ENCODE data around the gene NPTXR.

Gene NPTXR

DNA sequence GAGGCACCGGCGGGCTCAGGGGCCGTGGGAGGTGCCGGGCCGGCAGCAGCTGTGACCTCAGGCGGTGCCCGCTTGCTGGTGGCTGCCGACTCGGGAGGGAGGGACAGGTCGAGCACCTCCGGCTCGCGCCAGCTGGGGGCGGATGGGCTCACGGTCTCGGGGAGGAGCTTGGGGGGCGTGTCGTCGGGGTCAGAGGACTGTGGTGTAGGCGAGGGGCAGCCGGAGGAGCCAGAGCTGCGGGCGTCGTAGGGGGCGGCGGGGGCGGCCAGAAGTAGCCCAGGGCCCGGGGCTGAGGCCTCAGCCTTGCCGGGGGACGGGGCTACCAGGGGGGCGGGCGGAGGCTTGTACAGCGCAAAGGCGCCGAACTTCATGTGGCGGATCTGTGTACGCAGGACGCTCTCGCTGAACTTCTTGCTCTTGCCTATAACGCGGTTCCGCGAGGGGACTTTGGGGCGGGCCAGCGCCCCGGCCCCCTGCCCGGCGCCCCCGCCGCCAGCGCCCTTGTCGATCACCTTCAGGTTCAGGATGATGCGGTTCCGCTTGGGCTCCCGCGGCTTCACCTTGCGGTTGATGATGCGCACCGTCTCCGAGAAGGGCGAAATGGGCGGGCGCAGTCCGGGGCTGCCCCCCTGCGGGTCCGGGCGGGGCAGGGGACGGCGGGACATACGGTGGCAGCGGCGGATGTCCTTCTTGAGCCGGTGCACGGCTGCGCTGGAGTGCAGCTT is 22.7 kb upstream of the NPTXR start:
- H3K36me3 ChIP-seq = peaks cover 48 to 71% (median 59%) of the 10 kb centered on the region in 11 experiments
- peak overlapping the region in 1 of 11 experiments; percentile 42; a peak in 2 of 22 replicates for H3K4me2 ChIP-seq
- H3K9ac ChIP-seq = no peak overlapping the region
- peaks cover 78 to 96% (median 87%) of the 10 kb centered on the region in 11 experiments for H4K20me1 ChIP-seq
- TF ChIP-seq Cebpa-rat (IDR thresholded peaks at IDR 0.05) = no peak
- peaks cover 70 to 83% (median 79%) of the 10 kb centered on the region in 10 experiments for H3K4me1 ChIP-seq
- no peaks in the 10 kb centered on the region for H3K27me3 ChIP-seq
- no peaks in the 10 kb centered on the region for H3K9me3 ChIP-seq (replicated peaks in 1 of 11)
- no peak overlapping the region for H3K27ac ChIP-seq
- no peak overlapping the region for H3K4me3 ChIP-seq

DNA sequence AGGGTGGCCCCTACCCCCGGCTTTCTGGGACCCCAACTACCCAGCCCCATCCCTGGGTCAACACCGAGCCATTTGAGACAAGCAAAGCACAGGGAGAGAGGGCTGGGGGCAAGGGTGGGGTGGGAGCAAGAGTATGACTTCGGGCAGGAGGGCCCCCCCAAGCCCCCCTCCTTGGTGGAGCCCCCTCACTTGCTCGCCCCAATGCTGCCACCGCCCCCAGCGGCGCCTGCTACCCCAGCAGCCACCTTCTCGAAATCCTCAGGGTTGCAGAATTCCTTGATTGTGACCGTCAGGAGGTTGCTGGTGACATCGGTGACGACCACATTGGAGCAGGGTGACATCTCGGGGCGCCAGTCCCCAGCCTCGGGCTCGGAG is 22.2 kb upstream of the NPTXR start:
- Histone ChIP-seq H4K20me1 (peaks cover 83 to 98% (median 92%) of the 10 kb centered on the region in 11 experiments), H3K9me3 (replicated peaks in 1 of 11) (no peaks in the 10 kb centered on the region), H3K4me2 (peak overlapping the region in 2 of 11 experiments; percentile 40 to 42; a peak in 3 of 22 replicates), H3K36me3 (peaks cover 48 to 71% (median 60%) of the 10 kb centered on the region in 11 experiments), H3K4me1 (peaks cover 75 to 87% (median 83%) of the 10 kb centered on the region in 10 experiments), H3K4me3 (no peak overlapping the region), H3K27ac (no peak overlapping the region), H3K9ac (peak overlapping the region in 3 of 11 experiments; percentile 23 to 36 (median 26); a peak in 4 of 22 replicates), H3K27me3 (no peaks in the 10 kb centered on the region)
- no peak for TF ChIP-seq Cebpa-rat (IDR thresholded peaks at IDR 0.05)

DNA sequence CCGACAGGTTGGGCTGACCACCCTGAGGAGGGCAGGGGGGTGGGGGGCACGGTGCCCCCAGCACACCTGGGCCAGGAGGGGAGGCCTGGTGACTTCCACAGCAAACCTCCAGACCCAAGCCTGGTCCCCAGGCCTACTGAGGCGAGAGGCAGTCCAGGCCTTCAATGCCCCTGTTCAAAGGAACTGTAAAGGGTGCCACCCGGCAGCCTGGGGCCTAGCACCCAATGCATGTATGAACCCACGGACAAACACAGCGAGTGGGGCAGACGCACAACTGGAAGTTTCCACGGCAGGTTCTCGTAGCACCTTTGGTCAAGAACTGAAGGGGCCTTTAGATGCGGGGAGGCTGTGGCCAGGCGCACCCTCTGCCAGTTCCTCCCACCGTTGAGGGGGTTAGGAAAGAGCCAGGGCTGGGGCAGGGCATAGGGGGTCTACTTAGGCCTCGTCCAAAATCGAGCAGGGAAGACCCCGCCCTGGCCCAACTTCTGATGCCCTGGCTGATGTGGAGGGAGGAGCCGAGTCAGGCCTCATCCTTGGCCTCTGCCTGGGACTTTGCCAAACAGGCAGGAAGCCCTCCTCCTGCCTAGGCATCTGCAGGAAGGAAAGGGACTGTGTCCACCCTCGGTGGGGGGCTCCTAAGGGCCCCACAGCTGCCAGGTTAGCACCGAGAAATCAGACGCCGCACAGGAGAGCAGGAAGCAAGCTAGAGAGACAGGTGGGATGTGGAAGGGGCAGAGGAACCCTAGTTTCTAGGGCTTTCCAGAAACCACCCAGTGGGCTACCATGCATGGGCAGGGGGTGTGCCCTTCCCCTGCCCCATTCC is 21.6 kb upstream of the NPTXR start:
- Histone ChIP-seq H3K9me3 (replicated peaks in 1 of 11) (no peaks in the 10 kb centered on the region), H3K27me3 (no peaks in the 10 kb centered on the region), H3K9ac (peak overlapping the region in 8 of 11 experiments; percentile 10 to 44 (median 32); a peak in 9 of 22 replicates), H3K36me3 (peaks cover 48 to 71% (median 60%) of the 10 kb centered on the region in 11 experiments), H3K4me3 (no peak overlapping the region), H4K20me1 (peaks cover 88 to 98% (median 97%) of the 10 kb centered on the region in 11 experiments), H3K27ac (peak overlapping the region in 2 of 11 experiments; percentile 1 to 27; a peak in 1 of 22 replicates), H3K4me1 (peaks cover 75 to 89% (median 83%) of the 10 kb centered on the region in 10 experiments), H3K4me2 (peak overlapping the region in 5 of 11 experiments; percentile 12 to 42 (median 39); a peak in 7 of 22 replicates)
- TF ChIP-seq Cebpa-rat (IDR thresholded peaks at IDR 0.05) = no peak

DNA sequence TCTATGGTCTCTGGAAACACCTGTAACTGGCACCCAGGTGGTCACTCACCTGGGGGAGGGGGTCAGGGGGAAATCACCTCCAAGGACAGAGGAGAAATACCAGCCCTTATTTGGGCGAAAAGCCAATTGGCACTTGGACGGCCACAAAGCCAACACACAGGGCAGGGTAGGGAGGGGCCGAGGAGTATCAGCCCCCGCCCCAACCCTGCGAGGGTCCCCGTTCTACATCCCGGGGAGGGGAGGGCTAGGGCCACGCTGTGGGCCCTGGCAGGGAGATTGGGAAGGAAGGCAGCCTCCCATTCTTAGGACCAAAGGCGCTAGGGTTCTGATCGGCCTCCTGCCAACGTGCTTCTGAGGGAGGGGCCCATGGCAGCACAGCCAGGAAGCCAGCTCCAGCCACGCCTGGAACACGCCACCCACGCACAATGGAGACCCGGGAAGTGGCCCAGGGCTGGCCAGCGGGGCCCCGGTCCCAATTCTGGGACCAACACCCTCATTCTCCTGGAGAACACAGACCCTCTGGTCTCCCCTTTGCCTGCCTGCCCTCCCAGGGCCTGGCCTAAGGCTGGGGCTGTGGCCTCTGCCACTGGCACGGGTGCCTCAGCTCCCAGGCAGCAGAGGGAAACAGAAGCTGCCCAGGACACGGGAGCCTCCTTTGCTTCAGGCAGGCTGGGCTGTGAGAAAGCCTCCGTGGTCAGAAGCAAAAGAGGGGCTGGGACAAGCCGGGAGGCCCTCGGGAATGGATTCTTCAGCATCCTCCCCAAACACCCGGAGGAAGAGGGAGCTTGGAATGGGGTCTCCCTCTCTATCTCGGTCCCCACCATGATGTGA is 20.7 kb upstream of the NPTXR start:
- Histone ChIP-seq H3K27ac (peak overlapping the region in 4 of 11 experiments; percentile 9 to 37 (median 27); a peak in 7 of 22 replicates), H3K36me3 (peaks cover 43 to 66% (median 55%) of the 10 kb centered on the region in 11 experiments), H3K4me2 (peak overlapping the region in 10 of 11 experiments; percentile 4 to 47 (median 30); a peak in 9 of 22 replicates), H3K4me1 (peaks cover 70 to 86% (median 78%) of the 10 kb centered on the region in 10 experiments), H3K4me3 (no peak overlapping the region), H4K20me1 (peaks cover 84 to 100% (median 90%) of the 10 kb centered on the region in 11 experiments), H3K27me3 (no peaks in the 10 kb centered on the region), H3K9me3 (replicated peaks in 1 of 11) (no peaks in the 10 kb centered on the region), H3K9ac (peak overlapping the region in 8 of 11 experiments; percentile 7 to 47 (median 34); a peak in 8 of 22 replicates)
- TF ChIP-seq Cebpa-rat (IDR thresholded peaks at IDR 0.05) = no peak

DNA sequence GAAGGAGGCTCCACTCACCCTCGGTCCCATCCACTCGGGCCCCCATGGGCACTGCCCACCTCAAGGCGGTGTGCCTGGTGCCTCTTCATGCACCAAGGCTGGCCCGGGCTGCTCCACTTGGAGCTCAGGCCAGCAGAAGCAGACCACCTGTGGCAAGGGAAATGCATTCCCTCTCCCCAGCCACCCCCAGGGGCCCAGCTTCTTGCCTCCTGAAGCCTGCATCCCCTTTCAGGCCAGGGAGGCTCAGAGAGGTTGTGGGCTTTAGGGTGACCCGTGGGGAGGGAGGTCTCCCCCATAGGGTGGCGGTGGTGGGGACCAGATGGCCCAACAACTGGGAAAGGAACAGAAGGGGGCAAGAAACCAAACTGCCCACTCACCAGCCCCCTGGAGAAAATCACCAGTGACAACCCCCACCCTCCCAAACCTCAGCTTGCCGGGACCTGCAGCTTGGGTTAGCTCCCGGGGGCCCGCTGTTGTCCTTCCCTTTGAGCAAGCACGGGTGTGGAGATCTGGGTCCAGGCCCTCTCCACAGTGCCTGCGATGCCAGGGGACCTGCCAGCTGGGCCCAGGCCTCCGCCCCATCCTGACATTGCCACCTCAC is 19.8 kb upstream of the NPTXR start:
- H3K9me3 ChIP-seq (replicated peaks in 1 of 11) = no peaks in the 10 kb centered on the region
- H3K4me3 ChIP-seq = no peak overlapping the region
- H4K20me1 ChIP-seq = peaks cover 75 to 95% (median 81%) of the 10 kb centered on the region in 11 experiments
- peaks cover 37 to 58% (median 48%) of the 10 kb centered on the region in 11 experiments for H3K36me3 ChIP-seq
- no peak overlapping the region for H3K27ac ChIP-seq
- H3K27me3 ChIP-seq = no peaks in the 10 kb centered on the region
- peaks cover 61 to 77% (median 68%) of the 10 kb centered on the region in 10 experiments for H3K4me1 ChIP-seq
- H3K4me2 ChIP-seq = peak overlapping the region in 8 of 11 experiments; percentile 8 to 50 (median 30); a peak in 8 of 22 replicates
- no peak for TF ChIP-seq Cebpa-rat (IDR thresholded peaks at IDR 0.05)
- H3K9ac ChIP-seq = peak overlapping the region in 2 of 11 experiments; percentile 19 to 22; a peak in 2 of 22 replicates

DNA sequence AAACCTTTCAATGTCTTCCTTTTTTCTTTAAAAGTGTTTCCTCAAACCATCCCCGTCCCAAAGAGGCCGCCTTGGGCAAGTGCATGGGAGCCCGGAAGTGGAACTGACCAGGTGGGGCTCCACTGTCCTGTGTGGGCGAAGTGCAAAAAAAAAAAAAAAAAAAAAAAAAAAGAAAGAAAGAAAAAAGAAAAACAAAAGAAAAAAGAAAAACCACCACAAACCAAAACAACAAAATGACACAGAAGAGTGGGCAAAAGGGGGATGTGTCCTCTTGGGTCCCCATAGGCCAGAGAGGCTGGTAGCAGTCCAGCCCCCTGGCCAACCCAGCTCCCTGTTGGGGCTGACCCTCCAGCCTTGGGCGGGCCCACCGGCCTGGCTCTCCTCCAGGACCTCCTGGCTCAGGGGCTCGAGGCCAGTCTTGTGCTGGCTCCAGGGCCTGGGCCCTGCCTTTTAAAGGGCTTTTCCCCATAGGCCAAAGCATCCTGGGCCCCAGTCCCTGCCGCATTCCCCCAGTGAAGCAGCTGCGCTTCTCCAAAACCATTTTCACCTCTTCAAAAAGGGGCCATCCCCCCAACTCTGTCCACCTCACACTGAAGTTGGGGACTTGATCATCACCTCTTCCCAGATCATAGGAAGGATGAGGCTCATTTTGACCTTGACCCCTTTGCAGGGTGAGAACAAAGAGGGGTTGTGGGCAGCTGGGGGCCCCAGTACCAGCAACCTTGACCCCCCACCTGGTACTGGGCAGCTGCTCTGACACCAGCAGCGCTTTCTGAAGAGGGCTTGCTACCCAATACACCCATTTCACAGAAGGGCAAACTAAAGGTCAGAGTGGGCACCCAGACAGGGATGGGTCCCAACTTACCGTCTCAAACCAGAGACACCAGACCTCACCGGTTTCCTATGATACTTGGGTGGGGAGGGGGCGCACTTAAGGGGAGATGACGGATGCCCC is 18.8 kb upstream of the NPTXR start:
- peaks cover 51 to 67% (median 58%) of the 10 kb centered on the region in 10 experiments for H3K4me1 ChIP-seq
- no peaks in the 10 kb centered on the region for H3K9me3 ChIP-seq (replicated peaks in 1 of 11)
- peak overlapping the region in 3 of 11 experiments; percentile 2 to 20 (median 13); a peak in 1 of 22 replicates for H3K27ac ChIP-seq
- no peak for TF ChIP-seq Cebpa-rat (IDR thresholded peaks at IDR 0.05)
- H3K27me3 ChIP-seq = no peaks in the 10 kb centered on the region
- H4K20me1 ChIP-seq = peaks cover 65 to 86% (median 71%) of the 10 kb centered on the region in 11 experiments
- H3K9ac ChIP-seq = peak overlapping the region in 5 of 11 experiments; percentile 13 to 44 (median 17); a peak in 3 of 22 replicates
- H3K4me3 ChIP-seq = no peak overlapping the region
- H3K36me3 ChIP-seq = peaks cover 31 to 48% (median 39%) of the 10 kb centered on the region in 11 experiments
- H3K4me2 ChIP-seq = peak overlapping the region in 9 of 11 experiments; percentile 5 to 50 (median 26); a peak in 13 of 22 replicates

DNA sequence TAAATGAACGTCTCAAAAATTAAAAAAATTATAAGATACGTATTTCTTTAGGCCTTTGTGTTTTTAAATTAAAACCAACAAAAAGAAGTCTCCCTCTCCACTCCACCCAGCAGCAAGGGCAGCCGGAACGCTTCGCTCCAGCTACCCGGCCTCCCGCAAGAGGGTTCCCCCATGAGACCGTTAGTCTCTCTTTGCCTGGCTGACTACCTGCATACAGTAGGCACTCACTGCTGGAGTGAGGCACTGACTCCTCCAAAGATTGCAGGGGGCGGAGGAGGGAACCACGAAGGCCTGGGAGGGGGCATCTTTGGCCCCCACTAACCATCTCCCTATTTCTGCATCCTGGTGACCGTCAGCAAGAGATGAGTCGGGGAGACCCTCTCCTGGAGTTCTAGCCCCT is 18.1 kb upstream of the NPTXR start:
- H3K4me3 ChIP-seq = no peak overlapping the region
- no peak overlapping the region; a peak in 1 of 22 replicates for H3K9ac ChIP-seq
- H3K4me1 ChIP-seq = peaks cover 46 to 63% (median 56%) of the 10 kb centered on the region in 10 experiments
- H3K27me3 ChIP-seq = no peaks in the 10 kb centered on the region
- peaks cover 61 to 78% (median 66%) of the 10 kb centered on the region in 11 experiments for H4K20me1 ChIP-seq
- no peaks in the 10 kb centered on the region for H3K9me3 ChIP-seq (replicated peaks in 1 of 11)
- H3K4me2 ChIP-seq = peak overlapping the region in 9 of 11 experiments; percentile 7 to 50 (median 21); a peak in 11 of 22 replicates
- TF ChIP-seq Cebpa-rat (IDR thresholded peaks at IDR 0.05) = no peak
- H3K36me3 ChIP-seq = peaks cover 26 to 41% (median 34%) of the 10 kb centered on the region in 11 experiments; a peak in 21 of 22 replicates
- H3K27ac ChIP-seq = no peak overlapping the region
